HEK293T (cell line): Measurements from ENCODE around the gene ZKSCAN5.

ENCODE experiments used
- ELF4 ChIP-seq: fragments of 450-650 bp; IDR thresholded peaks from 2 replicates; pipeline ENCODE4 v1.6.1; 2017; ENCODE audit warnings: antibody characterized with exemption
- FOXK2 ChIP-seq: fragments of 450-650 bp; IDR thresholded peaks from 2 replicates; pipeline ENCODE4 v1.6.1; 2016; ENCODE audit warnings: mild to moderate bottlenecking
- FOXM1 ChIP-seq: fragments of 450-650 bp; IDR thresholded peaks from 2 replicates; pipeline ENCODE4 v1.6.1; 2017; ENCODE audit warnings: mild to moderate bottlenecking, borderline replicate concordance
- SP1 ChIP-seq: fragments of 450-650 bp; IDR thresholded peaks from 2 replicates; pipeline ENCODE4 v1.6.1; 2017
- SUZ12 ChIP-seq: fragments of 450-650 bp; IDR thresholded peaks from 2 replicates; pipeline ENCODE4 v1.6.1; 2016; ENCODE audit warnings: mild to moderate bottlenecking
- TARDBP ChIP-seq: fragments of 450-650 bp; IDR thresholded peaks from 2 replicates; pipeline ENCODE4 v1.6.1; 2016

DNA sequence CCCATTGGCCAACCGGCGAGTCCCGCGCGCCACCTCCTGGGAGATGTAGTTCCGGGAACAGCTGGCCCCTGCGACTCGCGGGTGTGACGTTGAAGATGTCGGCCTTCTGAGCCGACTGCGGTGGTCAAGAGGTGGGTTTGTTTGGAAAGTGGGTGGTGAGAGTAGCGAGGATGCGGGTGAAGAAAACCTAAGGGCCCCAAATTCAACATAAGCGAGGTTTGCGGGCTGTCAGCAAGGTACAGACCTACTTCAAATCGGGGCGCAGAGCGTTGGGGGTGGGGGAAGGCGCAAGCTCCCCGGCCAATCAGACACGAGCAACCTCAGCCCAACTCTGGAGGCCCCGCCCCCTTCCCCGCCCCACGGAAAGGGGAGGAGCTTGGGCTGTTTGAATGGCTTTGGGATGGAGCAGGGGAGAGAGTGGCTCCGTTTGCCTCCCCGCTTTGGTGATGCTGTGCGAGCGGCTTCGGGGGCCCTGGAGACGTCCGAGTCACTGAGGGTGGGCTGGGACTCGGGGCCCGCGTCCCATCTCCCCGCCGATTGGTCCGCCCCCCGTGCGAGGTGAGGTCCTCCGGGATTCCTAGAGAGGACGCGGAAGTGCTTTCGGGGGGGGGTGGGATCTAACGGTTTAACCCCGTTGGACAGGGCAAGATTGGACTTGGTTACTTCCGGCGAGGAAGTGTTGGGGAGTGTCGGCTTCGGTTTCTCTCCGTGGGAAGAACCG lies at the start of gene ZKSCAN5:
- TF ChIP-seq SUZ12 (no peak), FOXM1 (peak; percentile 87; the same call in 1 of the 2 replicates), TARDBP (no peak), SP1 (no peak), ELF4 (peak; percentile 78), FOXK2 (no peak)
